Non-pigmented ciliary epithelial cell (primary cell): Measurements from ENCODE around the gene NRAP.

Experiments
- DNase-seq: peaks from one replicate; pipeline ENCODE4 v3.0.0-alpha.2; 2010; ENCODE audit warnings: low read depth

Gene NRAP, protein sequence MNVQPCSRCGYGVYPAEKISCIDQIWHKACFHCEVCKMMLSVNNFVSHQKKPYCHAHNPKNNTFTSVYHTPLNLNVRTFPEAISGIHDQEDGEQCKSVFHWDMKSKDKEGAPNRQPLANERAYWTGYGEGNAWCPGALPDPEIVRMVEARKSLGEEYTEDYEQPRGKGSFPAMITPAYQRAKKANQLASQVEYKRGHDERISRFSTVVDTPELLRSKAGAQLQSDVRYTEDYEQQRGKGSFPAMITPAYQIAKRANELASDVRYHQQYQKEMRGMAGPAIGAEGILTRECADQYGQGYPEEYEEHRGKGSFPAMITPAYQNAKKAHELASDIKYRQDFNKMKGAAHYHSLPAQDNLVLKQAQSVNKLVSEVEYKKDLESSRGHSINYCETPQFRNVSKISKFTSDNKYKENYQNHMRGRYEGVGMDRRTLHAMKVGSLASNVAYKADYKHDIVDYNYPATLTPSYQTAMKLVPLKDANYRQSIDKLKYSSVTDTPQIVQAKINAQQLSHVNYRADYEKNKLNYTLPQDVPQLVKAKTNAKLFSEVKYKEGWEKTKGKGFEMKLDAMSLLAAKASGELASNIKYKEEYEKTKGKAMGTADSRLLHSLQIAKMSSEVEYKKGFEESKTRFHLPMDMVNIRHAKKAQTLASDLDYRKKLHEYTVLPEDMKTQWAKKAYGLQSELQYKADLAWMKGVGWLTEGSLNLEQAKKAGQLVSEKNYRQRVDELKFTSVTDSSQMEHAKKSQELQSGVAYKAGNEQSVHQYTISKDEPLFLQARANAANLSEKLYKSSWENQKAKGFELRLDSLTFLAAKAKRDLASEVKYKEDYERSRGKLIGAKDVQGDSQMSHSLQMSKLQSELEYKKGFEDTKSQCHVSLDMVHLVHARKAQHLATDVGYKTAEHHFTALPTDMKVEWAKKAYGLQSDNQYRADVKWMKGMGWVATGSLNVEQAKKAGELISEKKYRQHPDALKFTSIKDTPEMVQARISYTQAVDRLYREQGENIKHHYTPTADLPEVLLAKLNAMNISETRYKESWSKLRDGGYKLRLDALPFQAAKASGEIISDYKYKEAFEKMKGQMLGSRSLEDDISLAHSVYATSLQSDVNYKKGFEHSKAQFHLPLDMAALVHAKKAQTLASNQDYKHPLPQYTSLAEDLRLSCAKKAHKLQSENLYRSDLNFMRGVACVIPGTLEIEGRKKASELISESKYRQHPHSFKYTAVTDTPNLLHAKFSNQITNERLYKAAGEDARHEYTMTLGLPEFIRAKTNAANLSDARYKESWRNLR (N-terminal part only)

DNA sequence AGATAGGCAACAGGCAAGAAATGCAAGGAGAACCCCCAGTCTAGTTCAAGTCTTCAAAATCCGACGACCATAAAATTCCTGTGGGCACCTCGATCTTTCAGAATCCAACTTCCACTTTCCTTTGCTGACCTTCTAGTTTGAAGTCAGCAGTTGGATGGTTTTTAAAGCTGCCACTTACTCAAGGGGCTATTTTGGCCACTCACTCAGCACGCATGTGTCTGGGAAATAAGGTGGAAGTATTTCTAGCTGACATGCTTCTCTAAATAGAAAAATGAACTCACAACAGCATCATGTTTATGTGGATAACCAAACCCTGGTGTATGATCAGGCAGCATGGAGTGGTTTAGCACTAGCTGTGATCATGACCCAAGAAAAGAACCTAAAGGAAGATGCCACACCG lies at the start of gene NRAP:
TSS of gene NRAP (minus strand) at position 134 of the 400 bp plus-strand sequence. CDS start 159 bp downstream, outside the sequence.
- DNase-seq = no peak

DNA sequence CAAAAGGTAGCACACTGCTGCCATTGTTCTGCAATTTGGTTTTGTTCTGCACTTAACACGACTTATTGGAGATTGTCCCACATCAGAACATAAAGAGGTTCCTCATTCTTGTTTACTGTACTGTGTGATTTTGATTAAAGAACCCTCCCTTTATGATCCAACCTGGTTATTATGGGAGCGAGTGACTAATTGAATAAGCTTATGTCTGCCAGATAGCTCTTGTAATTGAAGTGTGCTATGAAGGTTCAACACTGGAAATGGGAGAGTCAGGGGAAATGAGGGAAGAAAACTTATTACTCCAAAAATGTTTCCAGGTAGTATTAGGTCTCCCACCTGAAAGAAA lies 49.8 kb upstream of the NRAP start:
- no peak for DNase-seq

DNA sequence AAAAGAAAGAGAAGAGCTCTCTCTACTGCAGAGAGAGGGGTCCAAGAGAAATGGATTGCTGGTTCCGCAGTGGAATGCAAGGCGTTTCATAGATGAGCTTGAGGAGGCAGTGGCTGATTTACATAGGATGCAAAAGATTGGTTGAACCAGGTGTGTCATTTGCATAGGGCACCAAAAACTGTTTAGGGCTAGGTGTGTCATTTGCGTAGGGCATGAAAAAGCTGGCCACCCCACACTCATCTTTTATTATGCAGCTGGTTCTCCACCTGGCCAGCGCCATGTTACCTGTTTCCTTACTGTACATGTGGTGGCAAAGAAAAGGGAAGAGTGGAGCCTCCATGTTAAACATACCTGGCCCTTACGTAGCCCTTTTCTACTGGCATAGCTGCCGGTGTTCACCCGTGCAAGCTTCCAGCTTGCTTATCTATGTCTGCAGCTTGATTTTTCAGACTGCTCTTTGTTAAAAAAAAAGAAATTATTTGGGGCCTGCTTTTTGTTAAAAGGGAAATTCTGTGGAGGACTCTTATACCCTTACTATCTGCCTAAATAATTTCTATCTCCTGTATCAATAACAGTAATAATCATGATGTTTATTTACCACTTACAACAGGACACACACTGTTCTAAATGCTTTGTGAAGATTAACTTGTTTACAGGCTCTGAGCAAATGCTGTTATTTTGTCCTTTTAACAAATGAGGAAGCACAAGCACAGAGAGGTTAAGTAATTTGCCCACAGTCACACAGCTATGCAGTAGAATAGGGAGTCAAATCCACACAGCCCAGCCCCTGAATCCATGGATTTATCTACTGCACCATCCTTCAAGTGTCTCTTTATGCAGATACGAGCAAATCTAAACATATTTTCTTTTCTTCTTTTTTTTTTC lies 49.2 kb upstream of the NRAP start:
- no peak for DNase-seq

DNA sequence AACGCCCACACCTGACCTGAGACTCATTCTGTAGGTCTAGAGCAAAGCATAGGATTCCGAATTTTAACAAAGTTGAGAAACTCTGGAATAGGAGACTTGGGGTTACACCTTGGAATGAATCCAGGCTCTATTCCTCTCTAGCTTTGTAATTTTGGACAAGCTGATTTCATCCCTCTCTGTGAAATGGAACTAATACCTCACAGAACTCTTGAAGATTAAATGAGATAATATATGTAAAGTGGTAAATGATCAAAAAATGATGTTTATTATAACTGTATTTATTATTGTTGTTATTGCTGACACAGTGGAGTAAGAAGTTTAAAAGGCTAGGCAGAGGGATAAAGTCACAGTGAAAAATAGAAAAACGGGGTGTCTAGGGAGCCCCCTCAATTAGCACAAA lies 48.2 kb upstream of the NRAP start:
- no peak for DNase-seq

DNA sequence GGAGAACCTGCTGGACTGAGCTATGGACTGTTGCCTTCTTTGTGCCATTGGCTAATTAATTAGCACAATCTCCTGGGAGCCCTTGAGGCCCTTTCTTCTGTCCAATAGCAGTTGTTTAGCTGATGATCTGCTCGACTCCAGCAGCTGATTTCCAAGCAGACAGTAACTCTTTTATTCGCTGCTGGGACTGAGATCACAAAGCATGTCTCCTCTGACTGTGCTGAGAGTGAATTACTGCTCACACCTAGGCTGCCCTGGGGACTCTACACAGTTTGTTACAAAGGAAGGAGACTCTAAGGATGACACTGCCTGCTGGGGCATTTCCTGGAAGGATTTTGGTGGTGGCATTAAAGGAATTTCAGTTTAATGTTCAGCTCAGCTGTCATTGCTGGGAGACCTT lies 47.3 kb upstream of the NRAP start:
- DNase-seq = no peak

DNA sequence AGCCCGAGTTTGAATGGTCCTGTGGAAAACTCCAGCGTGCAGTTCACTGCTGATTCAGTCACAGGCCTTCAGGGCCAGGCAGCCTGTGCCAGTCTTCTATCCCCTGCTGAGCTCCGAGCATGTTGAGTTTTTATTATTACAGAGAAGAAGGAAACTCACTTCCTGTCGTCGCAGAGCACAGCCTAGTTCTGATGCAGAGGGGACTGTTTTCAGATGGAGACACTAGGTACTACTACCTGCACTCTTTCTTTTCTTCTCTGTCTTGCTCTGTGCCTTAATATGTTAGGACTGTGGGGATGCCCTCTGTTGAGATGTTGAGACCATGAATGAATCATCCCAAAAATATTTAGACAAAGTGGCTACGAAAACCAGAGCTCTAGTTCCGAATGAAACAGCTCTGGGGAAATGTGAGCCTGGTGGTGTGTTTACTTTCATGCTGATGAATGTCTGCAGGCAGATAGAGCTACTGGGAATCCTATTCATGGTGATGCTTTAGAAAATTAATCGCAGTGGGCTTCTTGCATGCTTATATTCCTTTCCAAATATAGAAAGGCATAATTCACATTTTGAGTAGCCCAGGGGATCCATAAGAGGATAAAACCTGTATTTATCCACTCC lies 45.5 kb upstream of the NRAP start:
- DNase-seq = peak; percentile 57

DNA sequence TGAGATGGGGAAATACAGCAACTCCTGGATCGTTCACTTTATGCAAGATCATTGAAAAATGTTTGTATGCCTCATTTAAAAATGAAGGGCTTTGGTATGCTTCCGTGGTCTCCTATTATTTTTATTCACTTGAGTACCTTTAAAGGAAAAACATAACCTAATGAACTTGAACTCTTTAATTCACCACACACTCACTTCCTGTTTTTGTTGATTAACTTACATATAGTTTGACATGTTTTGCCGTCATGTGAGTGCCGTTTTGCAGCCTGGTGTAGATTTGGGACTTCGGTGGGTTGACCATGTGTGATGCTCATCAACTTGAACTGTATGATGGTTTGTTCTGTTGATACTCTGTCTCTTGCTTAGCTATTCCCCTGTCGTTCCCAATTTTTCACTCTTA lies 44.8 kb upstream of the NRAP start:
- no peak for DNase-seq

DNA sequence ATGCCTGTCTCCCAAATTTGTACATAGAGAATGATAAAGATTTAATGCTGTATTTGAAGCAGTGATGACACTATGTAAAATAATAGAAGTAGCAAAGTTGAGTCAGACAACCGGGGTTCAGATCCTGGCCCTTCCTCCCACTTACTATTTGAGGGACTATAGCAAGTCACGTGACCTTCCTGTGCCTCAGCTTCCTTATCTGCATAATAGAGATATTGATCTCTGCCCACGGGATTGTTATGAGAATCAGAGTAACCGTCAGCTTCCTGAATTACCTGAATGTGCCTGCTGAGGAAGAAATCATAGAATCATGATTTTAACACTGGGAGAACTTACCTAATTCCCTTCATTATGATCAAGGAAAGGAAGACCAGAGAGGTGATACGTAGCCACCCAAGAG lies 42.8 kb upstream of the NRAP start:
- DNase-seq = no peak

DNA sequence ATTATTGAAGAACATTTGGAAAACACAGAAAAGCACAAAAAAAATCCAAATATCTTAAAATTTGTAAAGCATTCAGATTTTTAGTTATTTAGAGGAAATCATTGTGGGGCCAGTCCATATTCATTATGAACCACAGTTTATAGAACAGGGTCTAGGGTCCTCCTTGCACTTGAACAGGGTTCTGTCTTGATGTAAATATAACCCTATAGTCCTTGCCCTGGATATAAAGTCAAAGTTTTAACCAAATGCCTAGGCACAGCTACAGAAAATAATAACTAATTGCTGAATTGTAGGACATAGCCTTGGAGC lies 41.5 kb upstream of the NRAP start:
- no peak for DNase-seq

DNA sequence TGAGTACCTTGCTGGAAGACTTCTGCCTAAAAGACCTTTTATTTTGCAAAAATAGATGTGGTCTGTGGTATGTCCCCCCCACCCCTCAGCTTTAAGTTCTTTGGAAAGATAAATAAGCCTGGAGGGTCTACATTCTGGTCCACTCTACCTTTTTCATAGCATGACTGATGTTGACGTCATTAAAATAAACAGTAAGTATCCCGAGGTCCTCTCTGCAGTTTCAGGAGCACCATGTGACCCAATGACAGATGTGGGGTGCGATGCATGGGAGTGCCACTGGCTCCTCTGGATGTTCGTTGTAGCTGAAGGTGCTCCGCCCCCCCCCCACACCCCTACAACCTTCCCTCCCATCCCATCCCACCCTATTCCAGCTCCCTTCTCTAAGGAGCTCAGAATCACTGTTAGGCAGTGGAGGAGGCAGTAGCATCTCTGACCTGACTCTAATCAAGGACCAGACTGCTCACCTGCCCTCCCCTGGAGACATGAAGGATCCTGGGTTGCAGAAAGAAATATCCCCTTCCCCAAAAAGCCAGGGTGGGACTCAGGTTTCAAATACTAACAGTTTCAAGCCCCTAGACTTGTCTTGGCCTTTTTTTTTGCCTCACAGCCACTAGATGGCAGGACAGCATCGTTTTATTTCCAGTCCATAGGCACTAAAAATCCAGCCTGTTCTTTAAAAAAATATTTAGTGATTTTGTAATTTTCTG lies 40.9 kb upstream of the NRAP start:
- DNase-seq = no peak

DNA sequence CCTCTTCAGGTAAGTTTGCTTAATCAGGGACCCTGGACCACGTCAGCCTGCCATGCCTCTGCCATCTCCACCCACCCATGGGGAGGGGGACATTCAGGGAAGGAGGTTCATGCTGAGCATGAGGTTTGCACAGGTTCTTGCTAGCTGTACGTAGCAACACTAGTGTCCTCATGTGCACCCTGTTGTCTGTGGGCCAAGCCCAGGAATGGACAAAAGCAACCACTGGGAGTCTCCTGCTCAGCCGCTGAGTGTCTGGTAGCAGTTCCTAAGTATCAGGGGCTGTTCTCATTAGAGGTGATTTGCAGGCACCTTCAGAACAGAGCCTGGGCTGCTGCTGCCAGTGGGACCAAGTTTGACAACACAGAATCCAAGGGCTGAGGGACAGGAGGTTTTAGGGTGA lies 33.8 kb upstream of the NRAP start:
- no peak for DNase-seq

DNA sequence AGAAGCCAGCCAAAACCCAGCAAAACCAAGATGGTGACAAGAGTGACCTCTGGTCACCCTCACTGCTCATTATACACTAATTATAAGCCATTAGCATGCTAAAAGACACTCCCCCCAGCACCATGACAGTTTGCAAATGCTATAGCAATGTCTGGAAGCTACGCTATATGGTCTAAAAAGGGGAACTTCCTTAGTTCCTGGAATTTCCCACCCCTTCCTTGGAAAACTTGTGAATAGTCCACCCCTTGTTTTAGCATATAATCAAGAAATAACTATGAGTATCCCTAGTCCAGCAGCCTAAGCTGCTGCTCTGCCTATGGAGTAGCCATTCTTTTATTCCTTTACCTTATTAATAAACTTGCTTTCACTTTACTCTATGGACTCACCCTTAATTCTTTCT lies 31.9 kb upstream of the NRAP start:
- no peak for DNase-seq

DNA sequence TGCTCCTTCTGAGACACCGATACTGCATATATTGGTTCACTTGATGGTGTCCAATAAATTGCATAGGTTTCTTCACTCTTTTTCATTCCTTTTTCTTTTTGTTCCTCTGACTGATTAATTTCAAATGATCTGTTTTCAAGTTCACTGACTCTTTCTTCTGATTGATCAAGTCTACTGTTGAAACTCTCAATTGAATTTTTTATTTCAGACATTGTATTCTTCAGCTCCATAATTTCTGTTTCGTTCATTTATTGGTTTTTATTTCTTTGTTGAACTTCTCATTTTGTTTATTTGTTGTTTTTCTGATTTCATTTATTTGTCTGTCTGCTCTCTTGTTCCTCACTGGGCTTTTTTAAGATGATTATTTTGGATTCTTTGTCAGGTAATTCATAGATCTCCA lies 29.5 kb upstream of the NRAP start:
- DNase-seq = no peak

DNA sequence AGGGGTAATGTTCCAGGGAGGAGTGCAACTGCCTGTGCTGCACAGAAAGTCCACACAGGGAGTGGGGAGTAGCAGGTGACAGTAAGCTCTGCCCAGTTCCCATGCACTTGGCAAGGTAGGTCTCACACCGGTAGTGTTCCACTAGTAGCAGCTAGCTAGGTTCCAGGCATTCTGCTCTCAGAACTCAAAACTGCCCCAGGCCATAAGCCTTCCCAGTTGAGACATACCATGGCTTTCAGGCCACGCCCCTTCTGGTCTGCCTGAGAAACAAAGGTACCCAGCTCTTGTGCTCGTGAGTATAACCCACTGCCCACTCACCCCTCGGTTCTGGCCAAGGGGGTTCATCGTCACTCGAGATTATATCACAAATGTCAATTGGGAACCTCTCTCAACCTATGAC lies 28.4 kb upstream of the NRAP start:
- DNase-seq = no peak

DNA sequence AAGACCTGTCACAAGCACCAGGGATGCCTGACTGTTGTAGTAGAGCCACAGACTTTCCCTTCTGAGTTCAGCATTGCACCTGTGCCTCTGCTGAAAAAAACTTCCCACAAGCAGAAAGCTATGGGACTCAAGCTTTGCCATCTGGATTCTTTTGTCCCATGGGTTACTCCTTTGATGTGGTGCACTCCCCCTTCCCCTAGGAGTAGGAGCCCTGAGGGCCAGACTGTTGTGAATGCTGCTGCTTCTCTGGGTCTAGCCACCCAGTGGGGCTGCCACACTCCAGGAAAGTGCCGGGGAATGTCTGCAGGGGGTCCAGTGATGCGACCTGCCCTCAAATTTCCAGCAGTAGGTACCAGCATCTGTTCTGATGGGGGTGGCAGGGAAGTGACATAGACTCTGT lies 27.5 kb upstream of the NRAP start:
- no peak for DNase-seq

DNA sequence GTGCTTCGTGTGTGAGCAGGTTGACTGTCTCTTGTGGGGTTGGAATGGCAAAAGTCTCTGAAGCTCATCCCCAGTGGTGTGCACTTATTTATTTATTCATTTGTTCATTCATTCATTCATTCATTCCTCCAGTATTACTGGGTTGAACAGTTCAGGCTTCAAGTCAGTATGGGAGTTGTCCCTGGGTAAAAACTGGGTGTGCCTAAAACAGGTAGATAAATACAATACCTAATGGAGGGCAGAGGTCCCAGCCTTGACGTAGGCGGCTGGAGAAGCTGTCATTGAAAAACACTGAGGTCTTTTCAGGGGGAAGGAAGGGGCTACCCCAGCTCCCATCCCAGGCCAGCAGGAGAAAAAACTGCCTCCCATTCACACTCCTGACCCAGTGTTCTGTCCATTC lies 26.9 kb upstream of the NRAP start:
- no peak for DNase-seq

DNA sequence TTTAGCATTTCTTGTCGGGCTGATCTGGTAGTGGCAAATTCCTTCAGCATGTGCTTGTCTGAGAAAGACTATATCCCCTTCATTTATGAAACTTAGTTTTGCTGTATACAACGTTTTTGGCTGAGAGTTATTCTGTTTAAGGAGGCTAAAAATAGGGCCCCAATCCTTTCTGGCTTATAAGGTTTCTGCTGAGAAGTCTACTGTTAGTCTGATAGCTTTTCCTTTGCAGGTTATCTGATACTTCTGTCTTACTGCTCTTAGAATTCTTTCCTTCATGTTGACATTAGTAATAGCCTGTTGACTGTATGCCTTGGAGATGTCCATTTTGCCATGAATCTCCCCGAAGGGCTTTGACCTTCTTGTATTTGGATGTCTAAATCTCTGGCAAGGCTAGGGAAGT lies 25.7 kb upstream of the NRAP start:
- no peak for DNase-seq

DNA sequence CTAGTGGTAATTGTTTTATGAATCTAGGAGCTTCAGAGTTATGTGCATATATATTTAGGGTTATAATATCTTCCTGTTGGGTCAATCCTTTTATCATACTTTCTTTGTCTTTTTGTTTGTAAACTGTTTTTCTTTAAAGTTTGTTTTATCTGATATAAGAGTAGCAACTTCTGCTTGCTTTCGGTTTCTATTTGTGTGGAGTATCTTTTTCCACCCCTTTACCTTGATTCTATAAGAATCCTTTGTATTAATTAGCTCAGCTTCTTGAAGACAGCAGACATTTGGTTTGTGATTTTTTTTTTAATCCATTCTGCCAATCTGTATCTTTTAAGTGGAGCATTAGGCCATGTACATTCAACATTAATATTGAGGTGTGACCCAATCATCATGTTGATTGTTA lies 25.2 kb upstream of the NRAP start:
- no peak for DNase-seq

DNA sequence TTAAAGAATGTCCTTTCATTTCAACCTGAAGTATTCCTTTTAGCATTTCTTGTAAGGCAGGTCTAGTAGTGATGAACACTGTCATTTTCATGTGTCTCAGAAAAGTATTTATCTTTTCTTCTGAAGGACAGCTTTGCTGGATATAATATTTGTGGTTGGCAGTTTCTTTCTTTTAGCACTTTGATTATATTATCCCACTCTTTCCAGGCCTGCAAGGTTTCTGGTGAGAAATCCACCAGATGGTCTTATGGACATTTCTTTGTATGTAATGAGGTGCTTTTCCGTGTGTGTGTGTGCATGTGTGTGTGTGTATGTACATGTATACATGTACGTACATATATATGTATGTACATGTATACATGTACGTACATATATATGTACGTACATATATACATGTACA lies 23.2 kb upstream of the NRAP start:
- DNase-seq = no peak

DNA sequence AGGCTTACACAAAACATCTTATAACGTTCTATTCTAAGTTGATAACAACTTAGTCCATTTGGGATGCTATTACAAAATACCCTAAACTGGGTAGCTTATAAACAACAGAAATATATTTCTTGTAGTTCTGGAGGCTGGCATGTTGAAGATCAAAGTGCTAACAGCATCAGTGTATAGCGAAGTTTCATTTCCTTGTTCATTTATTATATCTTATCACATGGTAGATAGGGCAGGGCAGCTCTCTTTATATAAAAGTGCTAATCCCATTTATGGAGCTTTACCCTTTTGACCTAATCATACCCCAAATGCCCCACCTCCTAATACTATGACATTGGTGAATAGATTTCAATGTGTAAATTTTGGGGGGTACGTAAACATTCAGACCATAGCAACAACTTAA lies 22.2 kb upstream of the NRAP start:
- DNase-seq = no peak

DNA sequence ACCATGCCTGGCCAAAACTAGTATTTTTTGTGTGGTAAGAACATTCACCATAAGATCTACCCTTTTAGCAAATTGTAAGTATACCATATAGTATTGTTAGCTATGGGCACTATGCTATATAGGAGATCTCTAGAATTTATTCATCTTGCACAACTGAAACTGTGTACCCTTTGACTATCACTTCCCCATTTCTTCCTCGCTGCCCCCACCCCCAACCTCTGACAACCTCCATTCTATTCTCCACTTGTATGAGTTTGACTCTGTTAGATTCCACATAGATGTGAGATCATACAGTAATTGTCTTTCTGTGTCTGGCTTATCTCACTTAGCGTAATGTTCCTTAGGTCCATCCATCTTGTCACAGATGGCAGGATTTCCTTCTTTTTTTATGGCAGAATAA lies 19.5 kb upstream of the NRAP start:
- no peak for DNase-seq
